Measurements from ENCODE around the gene ATP12A.

DNA sequence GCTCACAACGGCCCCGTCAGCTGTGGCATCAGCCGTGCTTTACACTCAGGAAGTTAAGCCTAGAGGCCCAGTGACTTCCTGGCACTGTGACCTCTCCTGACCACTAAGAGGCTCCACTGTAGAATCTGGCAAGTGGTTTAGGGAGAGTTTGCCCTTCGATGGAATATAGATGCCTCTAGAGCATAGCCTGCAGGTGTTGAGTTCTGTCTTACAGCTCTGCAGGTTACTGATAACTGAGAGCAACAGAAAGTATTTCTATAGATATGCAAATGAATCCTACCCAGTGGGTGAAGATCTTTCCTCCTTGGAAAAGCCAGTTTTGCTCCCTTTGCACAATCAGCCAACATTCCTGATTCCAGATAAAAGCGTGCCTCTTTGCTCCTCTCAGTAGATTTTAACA is 35.8 kb downstream of the ATP12A start:
- TF ChIP-seq EZH2phosphoT487 (conservative IDR thresholded peaks at IDR 0.05; ENCODE audit: low read length) (no peak), CTCF (IDR thresholded peaks at IDR 0.05; ENCODE audit: insufficient read depth, low read length, poor library complexity, severe bottlenecking) (no peak)
